K562 (cell line): Measurements from ENCODE around the gene TNIK. TPM values are rescaled to one million over a fixed set of nuclear protein-coding genes. Genes with fewer than 3 reads are reported as not detected.

ENCODE experiments used
- BRCA1 ChIP-seq, 2 experiments: fragments of 450-650 bp in 1 of 2; sonication (generic) in 1 of 2; formaldehyde crosslinking in 1 of 2; IDR thresholded peaks; 2 replicates each; pipeline versions ENCODE4 v1.5.0 to v1.6.1; 2017 to 2020; ENCODE audit warnings: mild to moderate bottlenecking in 1 of 2, missing genetic modification reagents in 1 of 2
- CCNT2 ChIP-seq: IDR thresholded peaks from 2 replicates; pipeline ENCODE4 v1.6.1; 2011; ENCODE audit warnings: borderline replicate concordance, low read depth, mild to moderate bottlenecking, moderate library complexity, mixed read lengths, low read length; ENCODE audit not compliant: insufficient read length; ENCODE audit errors: extremely low read depth
- FOXK2 ChIP-seq, 2 experiments: fragments of 450-650 bp; IDR thresholded peaks in 1 of 2; conservative IDR thresholded peaks in 1 of 2; 2 replicates each; pipeline ENCODE4 v1.6.1; 2016; ENCODE audit warnings: low read depth in 2 of 2, mild to moderate bottlenecking in 1 of 2
- GTF3C2 ChIP-seq: IDR thresholded peaks from 3 replicates; pipeline ENCODE4 v1.6.1; 2011; ENCODE audit warnings: borderline replicate concordance, mild to moderate bottlenecking, moderate library complexity; ENCODE audit not compliant: insufficient read length; ENCODE audit errors: extremely low read depth
- HDAC8 ChIP-seq: fragments of 450-650 bp; IDR thresholded peaks from 2 replicates; pipeline ENCODE4 v1.6.1; 2016; ENCODE audit warnings: mild to moderate bottlenecking, missing genetic modification characterization, moderate library complexity, missing compliant biosample characterization
- KDM5B ChIP-seq: fragments of 200-600 bp; sonication (generic); IDR thresholded peaks from 2 replicates; pipeline ENCODE4 v1.6.1; 2012; ENCODE audit warnings: low read depth, mild to moderate bottlenecking, moderate library complexity, low read length, control low read depth, inconsistent platforms; ENCODE audit not compliant: insufficient replicate concordance
- KLF1 ChIP-seq: fragments of 450-650 bp; IDR thresholded peaks from 2 replicates; pipeline ENCODE4 v1.6.1; 2016; ENCODE audit warnings: missing genetic modification characterization, missing compliant biosample characterization
- MYC ChIP-seq, 2 experiments: fragments of 250-450 bp in 1 of 2; sonication (Bioruptor Pico) in 1 of 2; IDR thresholded peaks; 2 replicates each; pipeline versions ENCODE4 v1.5.1 to v1.6.1; 2012 to 2021; ENCODE audit warnings: low read depth in 2 of 2, borderline replicate concordance in 1 of 2, improper control_type of control experiment in 1 of 2, low read length in 1 of 2, mild to moderate bottlenecking in 1 of 2, moderate library complexity in 1 of 2
- NR2F6 ChIP-seq: fragments of 450-650 bp; formaldehyde crosslinking; IDR thresholded peaks from 2 replicates; pipeline ENCODE4 v1.4.0; 2020; ENCODE audit warnings: mild to moderate bottlenecking
- POLR2G ChIP-seq: fragments of 200-400 bp; formaldehyde crosslinking; IDR thresholded peaks from 2 replicates; pipeline ENCODE4 v1.6.1; 2017; ENCODE audit warnings: low read depth, mild to moderate bottlenecking, antibody characterized with exemption, low read length, moderate library complexity
- SAFB2 ChIP-seq: fragments of 200-400 bp; formaldehyde crosslinking; IDR thresholded peaks from 2 replicates; pipeline ENCODE4 v1.6.1; 2018; ENCODE audit warnings: borderline replicate concordance, low read length, low read depth, moderate library complexity; ENCODE audit not compliant: severe bottlenecking
- TFAM ChIP-seq: fragments of 250-450 bp; sonication (Bioruptor Pico); conservative IDR thresholded peaks from 2 replicates; pipeline ENCODE4 v1.5.0; 2021; ENCODE audit warnings: mild to moderate bottlenecking, moderate library complexity
- UBTF ChIP-seq, 2 experiments: IDR thresholded peaks; 2 replicates each; pipeline ENCODE4 v1.6.1; 2012; ENCODE audit warnings: improper control_type of control experiment in 2 of 2, low read depth in 2 of 2, low read length in 2 of 2, borderline replicate concordance in 1 of 2
- ZKSCAN3 ChIP-seq: fragments of 250-450 bp; sonication (Bioruptor Pico); IDR thresholded peaks from 2 replicates; pipeline ENCODE4 v1.4.0; 2020
- ZNF316 ChIP-seq: fragments of 450-650 bp; IDR thresholded peaks from 2 replicates; pipeline ENCODE4 v1.6.1; 2016
- polyA plus RNA-seq, 8 experiments: library from polyadenylated mRNA; depleted of rRNA in 4 of 8; stranded (reverse) in 5 of 8; unstranded in 3 of 8; fragments of >200 nt; fragmentation: Nextera tagmentation in 2 of 8; fragmentation: Illumina TruSeq in 1 of 8; extraction: Ambion mirVana in 2 of 8; extraction: Trizol in 1 of 8; gene quantifications; 2 replicates each; pipeline versions ENCODE4 v1.2.1 to v1.2.3, GENCODE V29; 2011 to 2014; ENCODE audit warnings: inconsistent platforms in 1 of 8, missing spikeins in 1 of 8
- total RNA-seq, 7 experiments: library from RNA; depleted of rRNA in 6 of 7; stranded (reverse); fragments of >200 nt in 6 of 7; fragmentation: Illumina TruSeq in 2 of 7; extraction: Trizol in 2 of 7; gene quantifications; 2 replicates each; pipeline versions ENCODE4 v1.2.1 to v1.2.3, GENCODE V29; 2011 to 2021; ENCODE audit warnings: low replicate concordance in 1 of 7
- TF ChIP-seq, protein P1 (sequence below): sonication (generic); formaldehyde crosslinking; IDR thresholded peaks from 2 replicates; pipeline ENCODE4 v1.8.0; 2022; ENCODE audit warnings: missing genetic modification reagents, mild to moderate bottlenecking, borderline replicate concordance
- TF ChIP-seq, protein P2 (sequence below): fragments of 250-450 bp; sonication (Bioruptor Pico); IDR thresholded peaks from 2 replicates; pipeline ENCODE4 v1.4.0; 2020; ENCODE audit warnings: mild to moderate bottlenecking, moderate library complexity, borderline replicate concordance

TNIK gene
- total and polyA plus RNA-seq, 9 of the 15 experiments (the other 6 are each of a cell fraction or from before 2014, with no cell fraction given) = 6.6 to 39.0 (median 24.7) TPM

GRCh38 chr3:171192176-171192854, 267.9 kb downstream of the TNIK start (continued):
- TF ChIP-seq, protein P1, sequence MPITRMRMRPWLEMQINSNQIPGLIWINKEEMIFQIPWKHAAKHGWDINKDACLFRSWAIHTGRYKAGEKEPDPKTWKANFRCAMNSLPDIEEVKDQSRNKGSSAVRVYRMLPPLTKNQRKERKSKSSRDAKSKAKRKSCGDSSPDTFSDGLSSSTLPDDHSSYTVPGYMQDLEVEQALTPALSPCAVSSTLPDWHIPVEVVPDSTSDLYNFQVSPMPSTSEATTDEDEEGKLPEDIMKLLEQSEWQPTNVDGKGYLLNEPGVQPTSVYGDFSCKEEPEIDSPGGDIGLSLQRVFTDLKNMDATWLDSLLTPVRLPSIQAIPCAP (CRISPR knock-in tag) = no peak
- no peak for TF ChIP-seq POLR2G
- TF ChIP-seq UBTF (IDR thresholded peaks at IDR 0.05; ENCODE audit: borderline replicate concordance in 1 of 2, low read depth in 2 of 2, low read length in 2 of 2) = no peak
- no peak for TF ChIP-seq GTF3C2
- no peak for TF ChIP-seq KDM5B
- TF ChIP-seq TFAM (CRISPR knock-in tag) = no peak
- peak; percentile 3 to 70; a peak in 2 of 4 replicates for TF ChIP-seq FOXK2 (conservative IDR thresholded peaks at IDR 0.05 in 1 of 2, IDR thresholded peaks at IDR 0.05 in 1 of 2; ENCODE audit: low read depth in 2 of 2)
- no peak for TF ChIP-seq SAFB2
- TF ChIP-seq MYC (IDR thresholded peaks at IDR 0.05; ENCODE audit: low read depth, low read length) = peak; percentile 27; the same call in 1 of the 2 replicates
- TF ChIP-seq MYC (CRISPR knock-in tag; IDR thresholded peaks at IDR 0.05; ENCODE audit: borderline replicate concordance, low read depth) = no peak
- TF ChIP-seq ZKSCAN3 = no peak
- no peak for TF ChIP-seq BRCA1 (IDR thresholded peaks at IDR 0.05)
- no peak for TF ChIP-seq BRCA1 (CRISPR knock-in tag; IDR thresholded peaks at IDR 0.05)
- TF ChIP-seq CCNT2 = peak; percentile 94
- TF ChIP-seq HDAC8 (tag) = no peak
- no peak for TF ChIP-seq NR2F6 (CRISPR knock-in tag)
- TF ChIP-seq, protein P2, sequence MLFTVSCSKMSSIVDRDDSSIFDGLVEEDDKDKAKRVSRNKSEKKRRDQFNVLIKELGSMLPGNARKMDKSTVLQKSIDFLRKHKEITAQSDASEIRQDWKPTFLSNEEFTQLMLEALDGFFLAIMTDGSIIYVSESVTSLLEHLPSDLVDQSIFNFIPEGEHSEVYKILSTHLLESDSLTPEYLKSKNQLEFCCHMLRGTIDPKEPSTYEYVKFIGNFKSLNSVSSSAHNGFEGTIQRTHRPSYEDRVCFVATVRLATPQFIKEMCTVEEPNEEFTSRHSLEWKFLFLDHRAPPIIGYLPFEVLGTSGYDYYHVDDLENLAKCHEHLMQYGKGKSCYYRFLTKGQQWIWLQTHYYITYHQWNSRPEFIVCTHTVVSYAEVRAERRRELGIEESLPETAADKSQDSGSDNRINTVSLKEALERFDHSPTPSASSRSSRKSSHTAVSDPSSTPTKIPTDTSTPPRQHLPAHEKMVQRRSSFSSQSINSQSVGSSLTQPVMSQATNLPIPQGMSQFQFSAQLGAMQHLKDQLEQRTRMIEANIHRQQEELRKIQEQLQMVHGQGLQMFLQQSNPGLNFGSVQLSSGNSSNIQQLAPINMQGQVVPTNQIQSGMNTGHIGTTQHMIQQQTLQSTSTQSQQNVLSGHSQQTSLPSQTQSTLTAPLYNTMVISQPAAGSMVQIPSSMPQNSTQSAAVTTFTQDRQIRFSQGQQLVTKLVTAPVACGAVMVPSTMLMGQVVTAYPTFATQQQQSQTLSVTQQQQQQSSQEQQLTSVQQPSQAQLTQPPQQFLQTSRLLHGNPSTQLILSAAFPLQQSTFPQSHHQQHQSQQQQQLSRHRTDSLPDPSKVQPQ (CRISPR knock-in tag) = no peak
- TF ChIP-seq ZNF316 = no peak
- no peak for TF ChIP-seq KLF1 (tag)
